ENCODE results near the gene ZNF79.
A peak's percentile ranks its signal among the peaks of the same experiment; 100 is the strongest.

Gene ZNF79

GRCh38 chr9:127386981-127387380, 37.2 kb upstream of the ZNF79 start:
- no peak for TF ChIP-seq CTCF (IDR thresholded peaks at IDR 0.05; ENCODE audit: low read depth, low read length, missing control alignments)
- DNase-seq (ENCODE audit: extremely low read depth, low read depth) = no peak
- H3K4me3 ChIP-seq (replicated peaks; ENCODE audit: low read depth, low read length) = no peak overlapping the region

- no peak for TF ChIP-seq CTCF (IDR thresholded peaks at IDR 0.05; ENCODE audit: low read depth, low read length, missing control alignments)
- peak; percentile 84 for DNase-seq (ENCODE audit: extremely low read depth, low read depth)
- no peak overlapping the region for H3K4me3 ChIP-seq (replicated peaks; ENCODE audit: low read depth, low read length)
Observed at GRCh38 chr9:127388037-127388855, 35.9 kb upstream of the ZNF79 start.

- no peak overlapping the region for H3K4me3 ChIP-seq (replicated peaks; ENCODE audit: low read depth, low read length)
- no peak for DNase-seq (ENCODE audit: extremely low read depth, low read depth)
- TF ChIP-seq CTCF (IDR thresholded peaks at IDR 0.05; ENCODE audit: low read depth, low read length, missing control alignments) = no peak
Observed at GRCh38 chr9:127388856-127389238, 35.3 kb upstream of the ZNF79 start.

- TF ChIP-seq CTCF (IDR thresholded peaks at IDR 0.05; ENCODE audit: low read depth, low read length, missing control alignments) = no peak
- DNase-seq (ENCODE audit: extremely low read depth, low read depth) = no peak
- H3K4me3 ChIP-seq (replicated peaks; ENCODE audit: low read depth, low read length) = no peak overlapping the region
Observed at GRCh38 chr9:127389381-127390247, 34.6 kb upstream of the ZNF79 start.

- no peak overlapping the region for H3K4me3 ChIP-seq (replicated peaks; ENCODE audit: low read depth, low read length)
- no peak for DNase-seq (ENCODE audit: extremely low read depth, low read depth)
- TF ChIP-seq CTCF (IDR thresholded peaks at IDR 0.05; ENCODE audit: low read depth, low read length, missing control alignments) = no peak
Observed at GRCh38 chr9:127390248-127390545, 34.0 kb upstream of the ZNF79 start.

- no peak overlapping the region for H3K4me3 ChIP-seq (replicated peaks; ENCODE audit: low read depth, low read length)
- no peak for TF ChIP-seq CTCF (IDR thresholded peaks at IDR 0.05; ENCODE audit: low read depth, low read length, missing control alignments)
- no peak for DNase-seq (ENCODE audit: extremely low read depth, low read depth)
Observed at GRCh38 chr9:127390563-127390962, 33.6 kb upstream of the ZNF79 start.
